ENCODE measurements around the gene OR10H4.

GRCh38 chr19:15945301-15945700 lies 3.5 kb upstream of the OR10H4 start:
- TF ChIP-seq EGR1 (IDR thresholded peaks at IDR 0.05; ENCODE audit: borderline replicate concordance, low read depth, low read length) (no peak), CTCF (IDR thresholded peaks at IDR 0.05; ENCODE audit: control extremely low read depth in 1 of 3, insufficient read depth in 1 of 3, low read depth in 1 of 3, low read length in 3 of 3) (no peak), EZH2 (IDR thresholded peaks at IDR 0.05; ENCODE audit: low read depth, low read length, severe bottlenecking) (no peak), KDM4A (IDR thresholded peaks at IDR 0.05; ENCODE audit: low read depth, low read length, severe bottlenecking) (no peak), POLR2A (IDR thresholded peaks at IDR 0.05; ENCODE audit: control extremely low read depth in 1 of 2, low read depth in 2 of 2, low read length in 2 of 2) (no peak)

Measured in H1 (cell line).